Endothelial cell (in vitro differentiated cells): Measurements from ENCODE around the gene ECPAS. TPM values are rescaled to one million over a fixed set of nuclear protein-coding genes. Genes with fewer than 3 reads are reported as not detected.
"Not testable (repeated sequence)": the region's sequence is repeated elsewhere in the genome, so short reads cannot be mapped to it uniquely, and the experiment has no call there.

Source experiments
- DNase-seq: peaks from one replicate; pipeline ENCODE4 v3.0.0; 2021; ENCODE audit warnings: low spot score
- H3K27ac Mint-ChIP-seq: one replicate; pipeline ENCODE4 v1.8.0; 2021; ENCODE audit warnings: mixed read lengths, inconsistent platforms; ENCODE audit not compliant: unreplicated experiment
- H3K27me3 Mint-ChIP-seq: one replicate; pipeline ENCODE4 v1.8.0; 2021; ENCODE audit warnings: mild to moderate bottlenecking, moderate library complexity, mixed read lengths, inconsistent platforms; ENCODE audit not compliant: unreplicated experiment
- H3K36me3 Mint-ChIP-seq: one replicate; pipeline ENCODE4 v1.8.0; 2021; ENCODE audit warnings: mild to moderate bottlenecking, low read depth, mixed read lengths, inconsistent platforms; ENCODE audit not compliant: unreplicated experiment
- H3K4me1 Mint-ChIP-seq: one replicate; pipeline ENCODE4 v1.8.0; 2021; ENCODE audit warnings: mild to moderate bottlenecking, mixed read lengths, inconsistent platforms; ENCODE audit not compliant: unreplicated experiment
- H3K4me3 Mint-ChIP-seq: one replicate; pipeline ENCODE4 v1.8.0; 2021; ENCODE audit warnings: mild to moderate bottlenecking, mixed read lengths, inconsistent platforms; ENCODE audit not compliant: unreplicated experiment
- H3K9me3 Mint-ChIP-seq: one replicate; pipeline ENCODE4 v1.8.0; 2021; ENCODE audit warnings: mixed read lengths, inconsistent platforms; ENCODE audit not compliant: unreplicated experiment
- total RNA-seq: library from RNA; stranded (reverse); fragmentation: NEBNext Ultra II Directional; extraction: Animal tissue kit (Norgen Biotek cat#: 25700); gene quantifications from one replicate; pipeline ENCODE4 v1.2.1, GENCODE V29; 2021; ENCODE audit not compliant: unreplicated experiment
- TF ChIP-seq, protein P1 (sequence below): fragments of 200-600 bp; sonication (generic); IDR thresholded peaks from one replicate; pipeline ENCODE4 v1.5.0; 2021; ENCODE audit warnings: antibody characterized with exemption; ENCODE audit not compliant: unreplicated experiment

Gene ECPAS
- total RNA-seq, 1 donor from 2014 or later, result 111 TPM

GRCh38 chr9:111525056-111525977 lies 41.1 kb upstream of the ECPAS start, which contains the start of gene ZNF483:
Gene ZNF483 (plus strand): TSS chr9:111525179. CDS start chr9:111527396, 2,217 bp downstream.
- H3K36me3 Mint-ChIP-seq, result peaks cover 19% of the 10 kb centered on the region
- DNase-seq, result peak; percentile 90
- no peaks in the 10 kb centered on the region for H3K9me3 Mint-ChIP-seq
- peak within 1 kb of the TSS; percentile 73 for H3K27ac Mint-ChIP-seq
- H3K27me3 Mint-ChIP-seq, result peaks cover 13% of the 10 kb centered on the region
- H3K4me3 Mint-ChIP-seq, result peak within 1 kb of the TSS; percentile 96
- peaks cover 48% of the 10 kb centered on the region for H3K4me1 Mint-ChIP-seq
- TF ChIP-seq, protein P1, sequence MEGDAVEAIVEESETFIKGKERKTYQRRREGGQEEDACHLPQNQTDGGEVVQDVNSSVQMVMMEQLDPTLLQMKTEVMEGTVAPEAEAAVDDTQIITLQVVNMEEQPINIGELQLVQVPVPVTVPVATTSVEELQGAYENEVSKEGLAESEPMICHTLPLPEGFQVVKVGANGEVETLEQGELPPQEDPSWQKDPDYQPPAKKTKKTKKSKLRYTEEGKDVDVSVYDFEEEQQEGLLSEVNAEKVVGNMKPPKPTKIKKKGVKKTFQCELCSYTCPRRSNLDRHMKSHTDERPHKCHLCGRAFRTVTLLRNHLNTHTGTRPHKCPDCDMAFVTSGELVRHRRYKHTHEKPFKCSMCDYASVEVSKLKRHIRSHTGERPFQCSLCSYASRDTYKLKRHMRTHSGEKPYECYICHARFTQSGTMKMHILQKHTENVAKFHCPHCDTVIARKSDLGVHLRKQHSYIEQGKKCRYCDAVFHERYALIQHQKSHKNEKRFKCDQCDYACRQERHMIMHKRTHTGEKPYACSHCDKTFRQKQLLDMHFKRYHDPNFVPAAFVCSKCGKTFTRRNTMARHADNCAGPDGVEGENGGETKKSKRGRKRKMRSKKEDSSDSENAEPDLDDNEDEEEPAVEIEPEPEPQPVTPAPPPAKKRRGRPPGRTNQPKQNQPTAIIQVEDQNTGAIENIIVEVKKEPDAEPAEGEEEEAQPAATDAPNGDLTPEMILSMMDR, result no peak

DNA sequence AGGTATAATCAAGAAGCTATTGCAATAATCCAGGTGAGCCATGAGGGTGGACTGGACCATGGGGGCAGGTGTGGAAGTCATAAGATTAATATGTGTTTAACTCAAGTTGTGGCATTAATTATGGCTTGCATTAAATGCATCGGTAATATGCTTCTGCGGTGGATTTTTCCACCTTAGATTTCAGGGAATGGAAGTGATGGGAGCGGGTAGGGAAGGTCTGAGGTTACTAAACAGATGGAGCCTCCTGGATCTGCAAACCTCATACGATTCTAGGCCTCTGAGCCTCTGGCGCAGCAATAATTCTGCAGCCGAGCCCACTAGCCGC lies 40.5 kb upstream of the ECPAS start:
- TF ChIP-seq, protein P1, result no peak
- Mint-ChIP-seq H3K27ac (no peak overlapping the region), H3K4me1 (peaks cover 44% of the 10 kb centered on the region), H3K36me3 (peaks cover 19% of the 10 kb centered on the region), H3K4me3 (peak overlapping the region; percentile 96), H3K27me3 (peaks cover 13% of the 10 kb centered on the region), H3K9me3 (no peaks in the 10 kb centered on the region)
- no peak for DNase-seq

GRCh38 chr9:111516061-111516465 lies 31.9 kb upstream of the ECPAS start:
- TF ChIP-seq, protein P1, result no peak
- Mint-ChIP-seq H3K9me3 (peaks cover 10% of the 10 kb centered on the region), H3K4me3 (no peak overlapping the region), H3K27ac (no peak overlapping the region), H3K4me1 (peaks cover 15% of the 10 kb centered on the region), H3K27me3 (peaks cover 3% of the 10 kb centered on the region), H3K36me3 (peaks cover 4% of the 10 kb centered on the region)
- DNase-seq, result no peak

DNA sequence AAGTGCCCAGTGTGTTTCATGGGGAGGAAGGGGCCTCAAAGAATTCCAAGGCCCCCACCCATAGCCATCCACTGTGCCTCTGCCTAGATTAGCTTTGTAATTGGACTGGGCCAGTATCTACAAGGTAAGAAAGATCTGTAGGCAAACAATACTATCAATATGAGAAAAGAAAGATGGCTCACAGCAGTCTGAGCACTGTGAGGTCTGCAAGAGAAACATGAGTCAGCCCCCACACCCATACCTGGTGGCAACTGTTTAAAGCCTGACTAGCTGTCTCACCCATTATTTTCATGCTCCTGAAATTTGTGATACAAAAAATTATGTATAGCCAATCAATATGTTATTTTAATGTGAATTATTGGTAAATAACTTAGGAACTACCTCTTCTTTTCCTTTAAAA lies 30.8 kb upstream of the ECPAS start:
- Mint-ChIP-seq H3K4me1 (peaks cover 11% of the 10 kb centered on the region), H3K36me3 (peaks cover 7% of the 10 kb centered on the region), H3K27me3 (peaks cover 4% of the 10 kb centered on the region), H3K27ac (no peak overlapping the region), H3K9me3 (peaks cover 15% of the 10 kb centered on the region), H3K4me3 (no peak overlapping the region)
- DNase-seq, result no peak
- TF ChIP-seq, protein P1, result no peak

- H3K4me1 Mint-ChIP-seq, H3K4me3 Mint-ChIP-seq, DNase-seq, H3K27me3 Mint-ChIP-seq, H3K36me3 Mint-ChIP-seq, H3K27ac Mint-ChIP-seq: not testable (repeated sequence)
- peaks cover 15% of the 10 kb centered on the region for H3K9me3 Mint-ChIP-seq
Measured at GRCh38 chr9:111511581-111511980, 27.4 kb upstream of the ECPAS start.
